Activated CD4-positive, alpha-beta T cell treated with anti-CD3 and anti-CD28 coated beads for 24 hours (primary cell): ENCODE data around the gene PTBP3.
"Not testable (repeated sequence)": the region's sequence is repeated elsewhere in the genome, so short reads cannot be mapped to it uniquely, and the experiment has no call there.

Source experiments
- DNase-seq, 2 donors: peaks; one replicate each; pipeline ENCODE4 v3.0.0-alpha.2; 2020; ENCODE audit warnings: low read depth in 2 of 2

PTBP3 gene

DNA sequence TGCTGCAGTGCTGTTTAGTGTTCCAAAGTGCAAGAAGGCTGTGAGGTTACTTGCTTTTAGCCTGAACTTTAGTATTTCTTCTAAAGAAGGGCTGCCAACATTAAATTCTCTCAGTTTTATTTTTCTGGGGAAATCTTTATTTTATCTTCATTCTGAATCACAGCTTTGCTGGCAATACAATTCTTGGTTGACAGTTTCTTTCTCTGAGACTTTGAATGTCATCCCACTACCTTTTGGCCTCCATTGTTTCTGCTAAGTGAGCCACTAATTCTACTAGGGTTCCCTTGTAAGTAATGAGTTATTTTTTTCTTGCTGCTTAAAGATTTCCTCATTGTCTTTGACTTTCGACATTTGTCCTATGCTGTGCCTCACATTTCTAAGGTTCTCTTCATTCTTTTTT lies 126.0 kb downstream of the PTBP3 start:
- DNase-seq, result no peak

GRCh38 chr9:112203536-112203935 lies 129.9 kb downstream of the PTBP3 start:
- no peak for DNase-seq

- no peak for DNase-seq
Measured at GRCh38 chr9:112200711-112201110, 132.7 kb downstream of the PTBP3 start.

- DNase-seq, result no peak
Measured at GRCh38 chr9:112198646-112199045, 134.8 kb downstream of the PTBP3 start.

DNA sequence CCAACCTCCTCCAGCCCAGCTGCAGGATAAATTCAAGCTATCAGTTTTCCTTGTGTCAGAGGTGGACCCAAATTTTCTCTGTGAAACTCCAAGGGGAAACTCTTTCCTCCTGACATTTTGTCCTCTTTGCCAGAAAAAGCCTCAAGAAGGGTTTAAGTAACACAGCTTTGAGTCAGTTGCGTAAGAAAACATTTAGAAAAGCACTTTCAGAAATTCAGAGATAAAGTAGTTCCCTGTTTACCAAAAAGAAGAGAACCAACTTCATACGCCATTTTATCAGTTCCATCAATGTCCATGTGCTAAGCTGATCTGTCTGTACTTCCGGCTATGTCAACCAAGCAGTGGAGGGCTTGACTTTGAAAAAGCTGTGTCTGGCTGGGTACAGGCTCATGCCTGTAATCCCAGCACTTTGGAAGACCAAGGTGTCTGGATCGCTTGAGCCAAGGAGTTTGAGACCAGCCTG lies 138.4 kb downstream of the PTBP3 start:
- no peak for DNase-seq

- DNase-seq, result no peak
Measured at GRCh38 chr9:112193572-112194288, 139.7 kb downstream of the PTBP3 start.

DNA sequence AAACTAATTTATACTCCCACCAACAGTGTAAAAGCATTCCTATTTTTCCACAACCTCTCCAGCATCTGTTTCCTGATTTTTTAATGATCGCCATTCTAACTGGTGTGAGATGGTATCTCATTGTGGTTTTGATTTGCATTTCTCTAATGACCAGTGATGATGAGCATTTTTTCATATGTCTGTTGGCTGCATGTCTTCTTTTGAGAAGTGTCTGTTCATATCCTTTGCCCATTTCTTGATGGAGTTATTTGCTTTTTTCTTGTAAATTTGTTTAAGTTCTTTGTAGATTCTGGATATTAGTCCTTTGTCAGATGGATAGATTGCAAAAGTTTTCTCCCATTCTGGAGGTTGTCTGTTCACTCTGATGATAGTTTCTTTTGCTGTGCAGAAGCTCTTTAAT lies 143.1 kb downstream of the PTBP3 start:
- DNase-seq, result not testable (repeated sequence)

DNA sequence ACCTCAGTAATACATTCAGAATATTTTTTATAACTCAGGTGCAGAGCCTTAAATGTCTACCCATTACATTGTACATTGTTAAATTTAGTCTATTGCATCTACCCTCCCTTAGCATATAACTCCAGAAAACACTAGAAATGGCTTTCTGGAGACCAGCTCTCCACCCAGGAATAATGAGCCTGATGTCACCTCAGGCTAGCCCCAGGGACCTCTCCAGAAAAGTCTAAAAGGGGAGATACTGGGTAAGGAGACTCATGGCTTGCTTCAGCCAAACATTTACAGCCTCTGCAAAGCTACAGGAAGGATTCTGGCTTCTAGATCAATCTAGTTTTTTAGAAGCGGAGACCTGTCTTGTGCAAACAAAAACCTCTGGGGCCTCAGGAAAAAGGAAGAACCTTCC lies 144.5 kb downstream of the PTBP3 start:
- no peak for DNase-seq

DNA sequence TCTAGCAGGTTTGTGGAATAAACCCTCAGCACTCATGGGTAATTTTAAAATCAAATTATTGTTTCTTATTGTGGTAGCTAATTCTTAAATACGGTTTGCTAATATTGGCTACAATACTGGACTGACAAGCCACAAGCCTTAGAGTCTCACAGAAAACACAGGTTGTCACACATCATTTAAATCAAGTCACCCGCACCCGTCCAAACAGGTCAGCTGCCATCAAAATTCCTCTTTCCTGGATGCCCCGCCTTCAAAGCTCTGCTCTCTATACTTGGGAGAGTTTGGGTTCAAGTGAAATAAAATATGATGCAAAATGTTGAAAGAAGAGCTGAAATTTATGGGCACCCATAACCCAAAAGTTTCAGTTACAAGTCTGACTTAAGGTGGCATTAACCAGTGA lies 146.0 kb downstream of the PTBP3 start:
- DNase-seq, result no peak

- no peak for DNase-seq
Measured at GRCh38 chr9:112186695-112187094, 146.7 kb downstream of the PTBP3 start.

DNA sequence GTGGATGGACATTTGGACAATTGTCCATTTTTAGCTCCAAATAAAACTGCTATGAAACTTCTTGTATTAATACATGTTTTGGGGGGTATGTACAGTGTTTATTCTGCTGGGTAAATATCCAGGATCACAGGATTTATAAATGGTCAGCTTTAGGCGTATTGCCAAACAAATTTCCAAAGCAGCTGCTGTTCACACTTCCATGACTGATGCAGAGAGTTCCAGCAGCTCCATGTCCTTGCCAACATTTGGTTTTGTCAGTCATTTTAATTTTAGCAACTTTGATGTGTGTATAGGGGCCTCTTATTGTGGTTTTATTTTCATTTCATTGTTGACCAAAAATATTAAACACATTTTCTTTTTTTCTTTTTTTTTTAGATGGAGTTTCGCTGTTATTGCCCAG lies 148.5 kb downstream of the PTBP3 start:
- no peak for DNase-seq

DNA sequence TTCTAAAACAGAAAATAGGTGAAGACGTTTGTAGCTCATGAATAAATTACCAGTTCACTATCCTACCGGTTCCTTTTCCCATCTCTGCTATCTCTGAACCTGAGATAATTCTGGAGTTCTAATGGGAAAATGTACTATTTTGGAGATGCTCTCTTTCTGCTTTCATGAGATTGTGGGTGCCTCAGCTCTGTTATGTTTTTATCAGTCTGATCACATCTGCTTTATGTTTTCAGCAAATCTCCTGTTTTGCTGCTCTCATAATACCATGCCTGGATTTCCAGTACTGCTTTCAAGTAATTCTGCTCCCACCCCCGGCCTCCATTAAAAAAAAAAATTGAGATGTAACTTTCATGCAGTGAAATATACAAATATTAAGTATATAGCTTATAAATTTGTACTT lies 149.2 kb downstream of the PTBP3 start:
- DNase-seq, result no peak

DNA sequence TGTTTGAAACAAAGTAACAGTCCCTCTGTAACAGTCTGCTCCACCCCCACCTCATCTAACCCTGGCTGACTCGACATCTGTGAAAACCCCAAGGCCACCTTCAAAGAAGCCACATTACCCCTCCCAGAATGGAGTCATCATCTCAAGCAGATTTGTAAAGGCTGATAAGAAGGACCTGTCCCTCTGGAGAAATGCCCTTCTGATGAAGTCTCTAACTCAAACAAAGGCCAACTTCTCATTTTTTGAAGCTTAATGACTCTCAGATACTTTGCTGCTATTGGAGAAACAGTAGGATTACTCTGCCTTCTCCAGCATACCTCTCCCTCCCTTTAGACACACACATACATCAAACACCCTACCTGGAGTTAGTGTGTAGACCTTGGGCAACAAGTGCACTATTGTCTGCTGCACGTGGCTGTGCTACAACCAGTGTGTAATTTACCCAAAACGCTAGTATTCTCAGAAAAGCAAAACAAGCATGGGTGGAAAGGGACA lies 153.0 kb downstream of the PTBP3 start:
- peak in 1 of 2 donors; percentile 21 for DNase-seq

DNA sequence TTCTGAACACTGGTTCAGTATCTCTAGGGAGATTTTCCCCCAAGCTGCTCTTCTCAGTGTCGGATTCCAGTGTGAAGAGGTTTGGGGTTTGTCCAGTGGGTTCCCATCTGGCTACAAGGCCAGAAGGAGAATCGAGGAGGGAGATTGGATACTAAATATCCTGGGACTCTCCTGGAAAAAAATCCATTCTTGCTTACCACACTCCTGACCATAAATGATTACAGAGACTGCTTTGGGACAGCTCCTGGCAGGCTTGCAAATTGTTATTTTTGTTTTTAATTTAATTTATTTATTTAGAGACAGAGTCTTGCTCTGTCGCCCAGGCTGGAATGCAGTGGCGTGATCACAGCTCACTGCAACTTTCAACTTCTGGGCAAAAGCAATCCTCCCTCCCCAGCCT lies 153.6 kb downstream of the PTBP3 start:
- DNase-seq, result no peak

GRCh38 chr9:112176524-112176923 lies 156.9 kb downstream of the PTBP3 start:
- no peak for DNase-seq

GRCh38 chr9:112175796-112176315 lies 157.6 kb downstream of the PTBP3 start:
- DNase-seq, result no peak

GRCh38 chr9:112174965-112175795 lies 158.2 kb downstream of the PTBP3 start, which contains the start of gene SUSD1:
Gene SUSD1 (minus strand): TSS chr9:112175297. CDS start chr9:112175235, 62 bp downstream.
- no peak for DNase-seq

GRCh38 chr9:112174222-112174964 lies 159.0 kb downstream of the PTBP3 start:
- peak; percentile 49 to 65 for DNase-seq

GRCh38 chr9:112173489-112174221 lies 159.8 kb downstream of the PTBP3 start:
- DNase-seq, result no peak

- DNase-seq, result no peak
Measured at GRCh38 chr9:112170968-112171367, 162.5 kb downstream of the PTBP3 start.

DNA sequence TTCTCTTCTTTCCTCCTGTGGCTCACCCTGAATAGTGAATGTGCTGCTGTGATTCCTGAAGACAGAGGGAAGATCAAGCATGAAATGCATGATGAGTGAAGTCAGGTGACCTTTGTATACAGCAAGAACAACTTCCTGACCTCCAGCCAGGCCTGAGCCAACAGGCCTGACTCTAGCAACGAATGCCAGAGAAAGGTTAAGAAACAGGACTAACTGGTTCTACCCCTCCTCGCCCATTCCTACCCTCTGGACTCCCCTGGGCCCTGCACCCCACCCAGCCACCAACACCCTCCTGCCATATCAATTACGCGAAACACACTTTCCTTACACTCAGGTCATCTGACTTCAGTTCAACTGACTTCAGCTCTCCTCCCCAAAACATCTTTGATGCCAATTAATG lies 163.2 kb downstream of the PTBP3 start:
- no peak for DNase-seq
